Measurements from ENCODE around the gene CTTN. TPM values are rescaled to one million over a fixed set of nuclear protein-coding genes. Genes with fewer than 3 reads are reported as not detected.
"Not testable (repeated sequence)": the region's sequence is repeated elsewhere in the genome, so short reads cannot be mapped to it uniquely, and the experiment has no call there.

The CTTN gene
- total and polyA plus RNA-seq, 5 donors: 67.7 to 117 (median 84.7) TPM

GRCh38 chr11:70436501-70436860, 38.2 kb downstream of the CTTN start:
- no peaks in the 10 kb centered on the region for H3K27me3 ChIP-seq (ENCODE audit: control insufficient read depth, insufficient read depth)
- DNase-seq (no peak), ATAC-seq (no peak)
- no peak overlapping the region for H3K4me3 ChIP-seq (ENCODE audit: low read length)
- no peaks in the 10 kb centered on the region for H3K9me3 ChIP-seq (ENCODE audit: control insufficient read depth, low read length)
- H3K4me1 ChIP-seq (ENCODE audit: control insufficient read depth, insufficient read depth, low read length): no peaks in the 10 kb centered on the region
- WGBS: 77% methylated on average over 15 of the region's 15 CpGs
- H3K27ac ChIP-seq (ENCODE audit: low read length): no peak overlapping the region
- intact Hi-C loops (cut with DNase I): no loop called here

GRCh38 chr11:70437111-70437784, 38.9 kb downstream of the CTTN start:
- ATAC-seq (no peak), DNase-seq (no peak)
- intact Hi-C loops (cut with DNase I): no loop called here

GRCh38 chr11:70440206-70440605, 41.9 kb downstream of the CTTN start:
- Histone ChIP-seq H3K9me3 (ENCODE audit: control insufficient read depth, low read length) (no peaks in the 10 kb centered on the region), H3K27ac (ENCODE audit: low read length) (no peak overlapping the region), H3K27me3 (ENCODE audit: control insufficient read depth, insufficient read depth) (no peaks in the 10 kb centered on the region), H3K4me1 (ENCODE audit: control insufficient read depth, insufficient read depth, low read length) (no peaks in the 10 kb centered on the region), H3K4me3 (ENCODE audit: low read length) (no peak overlapping the region)
- 86% methylated on average over 6 of the region's 6 CpGs for WGBS
- DNase-seq (no peak), ATAC-seq (no peak)
- intact Hi-C loops (cut with DNase I): no loop called here

More at GRCh38 chr11:70437111-70437784, 38.9 kb downstream of the CTTN start:
- Histone ChIP-seq H3K4me1 (ENCODE audit: control insufficient read depth, insufficient read depth, low read length) (no peaks in the 10 kb centered on the region), H3K9me3 (ENCODE audit: control insufficient read depth, low read length) (no peaks in the 10 kb centered on the region), H3K4me3 (ENCODE audit: low read length) (no peak overlapping the region), H3K27ac (ENCODE audit: low read length) (no peak overlapping the region), H3K27me3 (ENCODE audit: control insufficient read depth, insufficient read depth) (no peaks in the 10 kb centered on the region)
- 93% methylated on average over 18 of the region's 18 CpGs for WGBS

- intact Hi-C loops (cut with DNase I): no loop called here
- no peak for ATAC-seq
Observed at GRCh38 chr11:70443773-70444030, 45.4 kb downstream of the CTTN start.

GRCh38 chr11:70445091-70445490, 46.8 kb downstream of the CTTN start:
- intact Hi-C loops (cut with DNase I): no loop called here
- Histone ChIP-seq H3K27ac (ENCODE audit: low read length) (no peak overlapping the region), H3K9me3 (ENCODE audit: control insufficient read depth, low read length) (peaks cover 7% of the 10 kb centered on the region), H3K27me3 (ENCODE audit: control insufficient read depth, insufficient read depth) (no peaks in the 10 kb centered on the region), H3K4me1 (ENCODE audit: control insufficient read depth, insufficient read depth, low read length) (no peaks in the 10 kb centered on the region), H3K4me3 (ENCODE audit: low read length) (no peak overlapping the region)
- DNase-seq: no peak
- no peak for ATAC-seq
- 87% methylated on average over 11 of the region's 11 CpGs for WGBS

More at GRCh38 chr11:70443773-70444030, 45.4 kb downstream of the CTTN start:
- Histone ChIP-seq H3K4me3 (ENCODE audit: low read length) (no peak overlapping the region), H3K4me1 (ENCODE audit: control insufficient read depth, insufficient read depth, low read length) (no peaks in the 10 kb centered on the region), H3K27me3 (ENCODE audit: control insufficient read depth, insufficient read depth) (no peaks in the 10 kb centered on the region), H3K9me3 (ENCODE audit: control insufficient read depth, low read length) (no peaks in the 10 kb centered on the region), H3K27ac (ENCODE audit: low read length) (no peak overlapping the region)
- no peak for DNase-seq
- WGBS: 67% methylated on average over 11 of the region's 11 CpGs

- no peak overlapping the region for H3K27ac ChIP-seq (ENCODE audit: low read length)
- intact Hi-C loops (cut with DNase I): no loop called here
- no peaks in the 10 kb centered on the region for H3K4me1 ChIP-seq (ENCODE audit: control insufficient read depth, insufficient read depth, low read length)
- peaks cover 7% of the 10 kb centered on the region for H3K9me3 ChIP-seq (ENCODE audit: control insufficient read depth, low read length)
- H3K4me3 ChIP-seq (ENCODE audit: low read length): no peak overlapping the region
- no peaks in the 10 kb centered on the region for H3K27me3 ChIP-seq (ENCODE audit: control insufficient read depth, insufficient read depth)
- 72% methylated on average over 7 of the region's 7 CpGs for WGBS
- ATAC-seq (no peak), DNase-seq (no peak)
Observed at GRCh38 chr11:70445605-70446004, 47.3 kb downstream of the CTTN start.

- H3K27me3 ChIP-seq (ENCODE audit: control insufficient read depth, insufficient read depth): no peaks in the 10 kb centered on the region
- ATAC-seq (no peak), DNase-seq (no peak)
- H3K4me3 ChIP-seq (ENCODE audit: low read length): no peak overlapping the region
- H3K27ac ChIP-seq (ENCODE audit: low read length): no peak overlapping the region
- intact Hi-C loops (cut with DNase I): no loop called here
- no peaks in the 10 kb centered on the region for H3K4me1 ChIP-seq (ENCODE audit: control insufficient read depth, insufficient read depth, low read length)
- peaks cover 7% of the 10 kb centered on the region for H3K9me3 ChIP-seq (ENCODE audit: control insufficient read depth, low read length)
- 38% methylated on average over 2 of the region's 2 CpGs for WGBS
Observed at GRCh38 chr11:70448983-70449567, 50.7 kb downstream of the CTTN start.

GRCh38 chr11:70454197-70454767, 56.0 kb downstream of the CTTN start:
- Histone ChIP-seq H3K4me3 (ENCODE audit: low read length) (no peak overlapping the region), H3K27me3 (ENCODE audit: control insufficient read depth, insufficient read depth) (no peaks in the 10 kb centered on the region), H3K27ac (ENCODE audit: low read length) (no peak overlapping the region), H3K9me3 (ENCODE audit: control insufficient read depth, low read length) (peaks cover 3% of the 10 kb centered on the region), H3K4me1 (ENCODE audit: control insufficient read depth, insufficient read depth, low read length) (no peaks in the 10 kb centered on the region)
- 76% methylated on average over 9 of the region's 9 CpGs for WGBS
- no peak for ATAC-seq
- no peak for DNase-seq
- intact Hi-C loops (cut with DNase I): no loop called here

- ATAC-seq; H3K4me3 ChIP-seq (ENCODE audit: low read length); intact Hi-C loops (cut with DNase I); H3K27ac ChIP-seq (ENCODE audit: low read length); H3K4me1 ChIP-seq (ENCODE audit: control insufficient read depth, insufficient read depth, low read length); H3K9me3 ChIP-seq (ENCODE audit: control insufficient read depth, low read length); H3K27me3 ChIP-seq (ENCODE audit: control insufficient read depth, insufficient read depth); DNase-seq: not testable (repeated sequence)
- 93% methylated on average over 9 of the region's 9 CpGs for WGBS
Observed at GRCh38 chr11:70454811-70455210, 56.5 kb downstream of the CTTN start.

GRCh38 chr11:70455354-70455753, 57.0 kb downstream of the CTTN start:
- H3K27ac ChIP-seq (ENCODE audit: low read length): no peak overlapping the region

GRCh38 chr11:70456921-70457532, 58.7 kb downstream of the CTTN start:
- Histone ChIP-seq H3K4me1 (ENCODE audit: control insufficient read depth, insufficient read depth, low read length) (no peaks in the 10 kb centered on the region), H3K9me3 (ENCODE audit: control insufficient read depth, low read length) (no peaks in the 10 kb centered on the region), H3K27ac (ENCODE audit: low read length) (no peak overlapping the region), H3K4me3 (ENCODE audit: low read length) (no peak overlapping the region), H3K27me3 (ENCODE audit: control insufficient read depth, insufficient read depth) (no peaks in the 10 kb centered on the region)
- ATAC-seq (peak; percentile 11 to 70), DNase-seq (no peak)
- intact Hi-C loops (cut with DNase I): no loop called here
- WGBS: 72% methylated on average over 31 of the region's 31 CpGs

More at GRCh38 chr11:70455354-70455753, 57.0 kb downstream of the CTTN start:
- Histone ChIP-seq H3K4me3 (ENCODE audit: low read length) (no peak overlapping the region), H3K9me3 (ENCODE audit: control insufficient read depth, low read length) (no peaks in the 10 kb centered on the region), H3K4me1 (ENCODE audit: control insufficient read depth, insufficient read depth, low read length) (no peaks in the 10 kb centered on the region), H3K27me3 (ENCODE audit: control insufficient read depth, insufficient read depth) (no peaks in the 10 kb centered on the region)
- DNase-seq: no peak
- no peak for ATAC-seq
- intact Hi-C loops (cut with DNase I): no loop called here
- 39% methylated on average over 1 of the region's 1 CpG for WGBS

Data from right cardiac atrium (tissue), 5 donors.